GM21825 (cell line): ENCODE results near the gene NTNG1.

Experiments used
- ATAC-seq: cut with Tn5 transposase; IDR thresholded peaks from one replicate; pipeline ENCODE4 v1.9.1; 2021; ENCODE audit warnings: mild to moderate bottlenecking, moderate library complexity; ENCODE audit not compliant: unreplicated experiment

NTNG1 gene

DNA sequence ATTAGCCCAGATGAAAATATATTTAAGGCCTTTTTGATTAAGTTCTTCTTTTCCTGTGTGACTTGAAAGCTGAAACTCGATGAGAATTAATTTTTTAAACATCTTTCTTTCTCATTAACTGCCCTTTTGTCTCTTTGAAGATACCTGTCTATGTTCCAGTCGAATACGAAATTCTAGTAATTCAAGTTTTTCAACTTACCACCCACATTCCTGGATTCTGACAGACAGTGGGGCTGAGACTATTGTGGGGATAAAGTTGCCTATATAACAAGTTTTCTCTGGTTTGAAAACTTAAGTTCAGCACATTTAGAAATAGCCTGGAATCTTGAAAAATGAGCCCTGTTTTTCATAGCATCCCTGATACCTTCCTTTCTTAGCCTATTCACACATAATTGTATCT, 114.6 kb downstream of the NTNG1 start:
- ATAC-seq: no peak

DNA sequence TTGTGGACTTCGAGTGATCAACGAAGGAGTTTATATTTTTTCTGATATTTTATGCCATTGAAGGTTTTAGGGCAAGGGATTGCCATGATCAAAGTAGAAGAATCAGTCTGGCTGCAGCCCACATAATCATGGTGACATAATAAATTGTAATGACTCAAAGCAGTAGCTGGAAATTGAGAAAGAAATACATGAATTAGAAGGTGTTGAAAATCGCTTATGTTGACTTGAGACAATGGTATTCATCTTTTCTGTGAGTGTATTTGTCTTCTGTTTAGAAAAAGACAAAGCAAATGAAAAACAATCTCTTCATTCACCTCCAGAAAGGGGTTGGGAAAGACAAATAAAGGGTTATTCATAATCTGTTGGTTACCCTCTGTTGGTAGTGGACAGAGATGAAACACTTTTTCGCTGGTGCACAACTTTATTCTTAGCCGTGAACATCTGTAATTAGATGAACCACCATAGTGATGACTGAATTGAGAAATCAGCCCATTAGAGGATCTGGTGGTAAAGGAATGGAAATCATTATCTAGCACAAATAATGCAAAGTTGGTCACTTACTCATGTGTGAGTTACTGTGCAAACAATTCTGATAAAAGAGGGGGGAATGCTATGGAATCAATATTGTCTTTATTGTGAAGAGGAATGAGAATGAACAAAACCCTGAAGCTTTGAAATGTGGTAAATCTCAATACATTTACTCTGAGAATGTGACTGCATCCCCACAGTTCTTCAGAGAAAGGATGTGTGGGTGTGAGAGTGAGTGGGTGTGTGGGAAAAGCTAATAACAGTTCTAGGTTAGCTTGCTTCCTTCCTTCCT, 121.8 kb downstream of the NTNG1 start:
- ATAC-seq: no peak

DNA sequence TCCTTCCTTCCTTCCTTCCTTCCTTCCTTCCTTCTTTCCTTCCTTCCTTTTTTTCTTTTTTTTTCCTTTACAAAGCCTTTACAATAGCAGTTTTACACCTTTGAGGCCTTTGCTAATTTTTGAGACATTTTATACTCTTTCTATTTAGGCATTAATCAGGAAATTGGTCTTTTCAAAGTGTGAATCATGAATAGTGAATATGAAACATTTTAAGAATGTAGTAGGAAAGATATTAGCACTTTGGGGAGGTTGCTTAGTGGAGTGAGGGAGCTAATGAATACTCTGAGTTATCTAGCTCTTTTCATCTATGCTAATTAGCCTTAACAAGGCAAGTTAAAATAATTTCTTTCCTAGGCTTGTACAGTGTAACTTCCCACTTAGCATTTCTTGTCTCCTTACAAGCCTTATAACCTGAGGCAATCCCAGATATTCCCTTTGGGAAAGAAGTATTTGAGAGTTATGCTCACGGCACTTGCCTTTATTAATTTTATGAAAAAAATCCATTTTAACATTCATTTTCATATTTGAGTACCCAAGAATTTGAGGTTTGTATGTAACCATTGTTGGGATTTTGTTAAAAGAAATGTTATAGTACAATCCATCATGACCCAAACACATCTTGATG, 122.6 kb downstream of the NTNG1 start:
- no peak for ATAC-seq

DNA sequence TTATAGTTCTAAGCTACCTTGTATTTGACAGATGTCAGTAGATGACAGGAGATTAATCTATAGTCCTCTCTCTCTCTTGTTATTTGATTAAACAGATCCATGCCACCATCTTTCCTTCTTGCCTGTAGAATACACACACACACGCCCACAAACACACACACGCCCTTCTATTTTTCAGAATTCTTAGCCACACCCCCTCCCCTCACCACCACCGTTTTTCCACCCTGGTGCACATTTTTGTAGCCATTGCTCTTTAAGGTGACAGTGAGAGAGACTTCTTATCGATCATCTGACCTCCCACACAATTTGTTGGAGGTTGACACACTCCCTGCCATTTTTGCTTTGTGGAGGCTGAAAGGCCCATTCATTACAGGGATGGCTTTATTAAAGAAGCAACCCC, 123.2 kb downstream of the NTNG1 start:
- ATAC-seq: no peak

DNA sequence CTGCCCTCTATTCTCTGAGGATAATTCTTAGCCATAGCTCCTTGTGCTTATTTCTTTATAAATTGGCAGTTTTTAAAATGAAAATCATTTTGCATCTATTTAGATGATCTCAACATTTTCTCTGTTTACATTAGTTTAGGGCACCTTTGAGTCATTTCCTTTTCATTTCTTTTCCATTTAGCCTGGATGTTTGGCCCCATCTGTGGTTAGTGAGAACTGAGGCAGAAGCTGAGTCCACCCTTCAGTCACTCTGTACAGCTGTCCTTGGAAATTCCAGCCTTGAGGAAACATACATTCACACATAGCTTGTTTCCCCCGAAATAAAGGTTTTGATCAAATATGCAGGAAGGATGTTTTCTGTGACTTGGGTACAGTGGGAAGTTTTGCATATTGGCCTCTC, 123.7 kb downstream of the NTNG1 start:
- ATAC-seq: no peak

DNA sequence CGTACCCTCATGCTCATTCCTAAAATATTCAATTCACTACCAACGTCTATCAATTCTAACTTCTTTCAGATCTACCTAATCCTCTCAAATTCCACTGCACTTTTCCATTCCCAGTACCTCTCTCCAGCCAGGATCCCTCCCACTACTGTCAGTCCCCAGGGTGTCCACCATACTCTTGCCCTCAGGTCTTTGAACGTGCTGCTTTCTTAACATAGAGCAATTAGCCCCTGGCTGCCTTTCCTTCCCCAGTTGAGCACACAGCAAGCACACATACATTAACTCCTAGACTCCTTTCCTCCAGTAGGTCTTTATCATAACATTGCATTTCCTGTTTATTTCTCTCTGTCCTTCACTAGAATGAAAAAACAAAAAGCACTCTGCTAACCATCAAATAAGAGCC, 126.7 kb downstream of the NTNG1 start:
- ATAC-seq: no peak

DNA sequence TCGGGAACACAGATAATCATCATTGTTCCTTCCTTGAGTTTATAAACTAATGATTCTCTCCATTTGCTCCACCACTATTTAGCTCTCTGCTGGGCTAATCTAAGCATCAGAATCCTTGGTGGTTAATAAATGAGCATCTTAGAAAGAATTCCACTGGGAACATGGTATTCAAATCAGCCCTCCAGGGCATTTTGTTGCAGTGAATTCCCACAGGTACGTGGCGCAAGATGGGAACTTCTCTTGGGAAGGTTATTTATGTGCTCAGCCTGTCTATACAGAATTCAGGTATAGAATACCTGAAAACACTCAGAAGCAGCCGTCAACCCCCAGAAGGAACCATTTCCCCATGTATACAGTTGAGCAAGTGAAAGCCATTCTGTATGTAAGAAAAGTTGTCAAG, 131.5 kb downstream of the NTNG1 start:
- no peak for ATAC-seq

DNA sequence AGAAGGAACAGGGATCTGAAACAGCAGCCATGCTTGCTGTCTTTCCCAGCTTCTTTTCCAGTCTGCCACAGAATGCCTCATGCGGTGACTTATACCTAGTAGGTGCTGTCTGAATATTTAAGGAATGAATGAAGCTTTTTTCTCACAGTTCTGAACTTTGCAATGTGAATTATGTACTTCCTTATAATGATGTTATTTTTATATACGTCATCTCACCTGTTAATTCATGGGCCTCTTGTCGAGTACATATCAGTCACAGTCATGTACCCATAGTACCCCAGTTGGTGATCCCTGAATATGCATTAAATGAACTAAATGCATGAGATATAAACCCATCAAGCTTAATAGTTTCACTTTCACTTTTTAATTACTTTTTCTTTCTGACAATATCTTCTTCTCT, 132.7 kb downstream of the NTNG1 start:
- no peak for ATAC-seq

DNA sequence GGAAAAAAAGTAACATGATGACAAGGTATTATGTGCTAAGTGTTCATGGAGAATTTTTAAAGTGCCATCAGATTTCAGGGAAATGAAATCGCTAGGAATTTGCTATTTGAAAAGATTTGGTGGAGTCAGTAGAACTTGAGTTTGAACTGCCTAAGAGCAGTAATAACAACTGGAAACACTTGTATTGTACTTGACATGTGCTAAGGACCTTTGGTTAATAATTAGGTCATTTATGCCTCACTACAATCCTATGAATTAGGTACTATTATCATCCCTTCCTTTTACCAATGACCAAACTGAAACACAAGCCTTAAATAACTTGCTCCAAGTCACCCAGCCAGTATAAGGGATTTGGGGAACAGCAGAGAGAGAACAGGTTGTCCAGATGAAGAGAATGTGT, 133.4 kb downstream of the NTNG1 start:
- ATAC-seq: no peak

DNA sequence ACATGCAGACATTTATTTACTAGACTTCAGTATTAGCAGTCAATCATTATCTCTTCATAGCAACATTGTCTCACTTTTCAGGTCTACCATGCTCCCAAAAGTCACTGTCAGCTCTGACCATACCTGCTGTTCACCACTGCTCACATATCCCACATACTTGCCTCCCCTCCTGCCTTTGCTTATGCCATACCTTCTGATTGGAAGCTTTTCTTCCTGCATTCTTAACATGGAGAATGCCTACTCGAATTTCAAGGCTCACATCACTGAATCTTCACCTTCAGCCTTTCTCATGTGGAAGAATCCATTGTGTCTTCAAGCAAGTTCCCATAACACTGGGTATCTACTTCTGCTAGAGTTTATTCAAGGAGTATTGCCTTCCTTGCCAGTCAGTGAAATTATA, 135.4 kb downstream of the NTNG1 start:
- no peak for ATAC-seq

DNA sequence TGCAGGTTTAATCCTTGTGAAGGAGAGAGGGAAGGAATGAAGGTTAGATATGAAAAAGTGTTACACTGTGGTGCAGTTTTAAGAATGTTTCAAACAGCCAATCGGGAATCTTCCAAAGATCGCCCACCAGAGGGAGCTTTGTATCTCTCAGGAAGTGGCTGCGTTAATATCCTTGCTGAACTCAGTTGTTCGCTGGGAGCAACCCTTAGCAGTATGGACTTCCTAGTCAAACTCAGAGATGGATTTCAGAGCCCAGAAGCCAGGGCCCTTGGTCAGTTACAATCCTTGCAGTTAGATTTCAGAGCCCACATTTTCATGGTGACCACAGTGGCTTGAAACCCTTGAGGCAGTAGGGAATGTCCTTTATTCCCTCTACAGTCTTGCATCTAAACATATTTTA, 136.2 kb downstream of the NTNG1 start:
- no peak for ATAC-seq

DNA sequence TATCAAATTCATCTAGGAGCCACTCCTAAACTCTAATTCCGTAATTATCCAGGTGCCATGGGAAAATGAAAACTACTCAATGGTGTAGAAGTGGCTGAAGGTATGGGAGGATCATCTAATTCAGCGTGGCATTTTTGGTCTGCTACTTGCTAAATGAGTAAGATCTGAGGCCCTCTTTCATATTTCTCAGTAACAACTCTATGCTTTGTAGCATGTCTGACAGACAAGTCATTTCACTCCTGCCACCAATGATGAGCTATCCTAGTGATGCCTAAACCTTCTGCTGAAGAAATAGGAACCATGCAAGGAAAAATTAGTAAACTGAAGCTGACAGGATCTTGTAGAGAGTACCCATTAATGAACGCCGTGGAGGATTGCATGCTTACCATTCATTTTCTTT, 145.3 kb downstream of the NTNG1 start:
- ATAC-seq: no peak

DNA sequence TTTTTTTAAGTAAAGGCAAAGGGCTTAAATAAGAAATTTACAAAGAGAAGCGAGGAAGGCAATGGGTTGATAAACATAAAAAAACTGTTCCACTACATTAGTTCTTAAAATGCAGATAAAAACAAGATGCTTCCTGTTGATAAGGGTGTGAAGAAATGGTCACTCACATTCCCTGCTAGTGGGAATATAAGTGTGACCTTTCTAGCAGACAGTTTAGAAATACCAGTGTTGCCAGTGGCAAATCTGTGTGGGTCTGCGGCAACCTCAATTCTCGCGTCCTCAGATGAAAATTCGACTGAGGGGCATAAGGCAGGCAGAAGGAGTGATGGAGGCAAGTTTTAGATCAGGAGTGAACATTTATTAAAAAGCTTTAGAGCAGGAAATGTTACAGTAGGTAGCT, 151.1 kb downstream of the NTNG1 start:
- ATAC-seq: no peak

DNA sequence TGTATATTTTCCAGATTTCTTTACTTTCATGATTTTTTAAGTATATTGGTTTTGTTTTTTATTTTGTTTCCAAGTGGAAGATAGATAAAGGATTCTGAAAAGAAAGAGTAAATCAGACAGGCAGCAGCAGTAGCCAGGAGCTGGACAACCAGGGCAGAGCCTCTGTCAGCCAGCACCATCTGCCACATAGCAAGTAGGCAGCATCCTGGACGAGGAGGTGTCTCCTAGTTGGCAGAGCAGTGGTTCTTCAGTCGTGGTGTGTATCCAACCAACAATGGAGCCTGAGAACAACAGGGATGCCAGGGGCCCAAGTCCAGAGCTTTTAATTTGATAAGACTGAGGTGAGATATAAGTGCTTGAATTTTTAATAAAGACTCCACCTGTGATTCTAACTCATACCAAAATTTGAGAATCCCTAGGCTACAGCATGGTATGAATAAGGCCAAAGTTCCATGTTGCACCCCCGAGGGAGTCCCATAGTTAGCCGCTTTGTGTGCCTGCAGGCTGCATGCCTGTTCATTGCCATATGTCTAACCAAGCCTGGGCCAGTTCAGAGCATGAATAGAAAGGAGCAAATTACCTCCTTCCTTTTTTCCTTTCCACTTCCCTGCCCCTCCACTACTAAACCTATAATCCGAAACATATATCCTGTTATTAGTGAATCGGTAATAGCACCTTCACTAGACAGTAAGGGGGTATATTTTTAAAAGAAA, 153.2 kb downstream of the NTNG1 start:
- ATAC-seq: no peak

DNA sequence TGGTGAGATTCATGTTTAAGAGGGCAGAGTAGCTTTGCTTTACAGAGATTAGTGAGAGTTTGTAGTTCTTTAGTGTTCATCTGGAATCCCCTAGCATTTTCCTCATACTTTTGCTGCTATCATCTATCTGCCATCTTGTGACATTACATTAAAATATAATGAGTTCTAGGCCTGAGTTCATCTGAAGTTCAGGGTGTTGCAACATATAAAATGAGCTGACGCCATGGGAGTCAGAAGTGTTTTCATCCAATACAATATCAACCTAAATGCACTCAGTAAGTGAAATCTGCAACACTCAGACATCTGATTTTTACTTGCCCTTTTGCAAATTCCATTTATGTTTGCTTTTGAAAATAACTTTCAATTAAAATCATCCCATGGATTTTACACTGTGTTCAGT, 153.8 kb downstream of the NTNG1 start:
- ATAC-seq: no peak

DNA sequence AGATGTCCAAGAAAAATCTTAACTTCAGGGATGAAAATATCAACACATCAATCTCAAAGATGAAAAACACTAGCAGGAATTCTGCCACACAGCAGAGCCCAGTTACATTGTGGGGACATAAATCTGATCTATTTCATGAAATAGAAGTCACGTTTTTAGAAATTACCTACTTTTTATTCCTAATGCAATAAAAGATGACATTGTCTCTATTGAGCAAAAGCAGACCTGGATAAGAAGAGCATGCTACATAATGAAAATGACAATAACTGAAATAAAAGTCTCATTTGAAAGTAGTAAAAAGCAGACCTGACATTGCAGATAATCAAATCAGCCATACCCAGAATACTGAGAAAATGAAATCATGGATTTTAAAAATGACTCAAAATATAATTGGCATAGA, 156.8 kb downstream of the NTNG1 start:
- no peak for ATAC-seq

DNA sequence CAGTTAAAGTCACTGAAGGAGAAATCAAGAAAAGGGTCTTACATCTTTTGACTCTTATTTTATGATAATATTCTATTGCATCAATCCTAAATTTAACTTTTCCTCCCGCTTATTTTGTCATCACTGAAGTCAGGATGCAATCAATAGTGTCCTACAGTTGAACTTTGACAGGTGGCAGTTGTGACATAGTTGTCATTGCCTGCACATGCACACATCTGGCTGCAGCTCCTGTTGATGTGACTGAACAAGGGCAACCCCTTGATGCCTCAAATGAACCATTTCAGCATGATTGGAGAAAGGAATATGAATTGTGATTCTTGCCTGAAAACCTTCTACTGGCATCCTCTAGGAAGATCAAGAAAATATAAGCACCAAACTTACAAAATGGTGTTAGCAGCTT, 157.7 kb downstream of the NTNG1 start:
- ATAC-seq: no peak

DNA sequence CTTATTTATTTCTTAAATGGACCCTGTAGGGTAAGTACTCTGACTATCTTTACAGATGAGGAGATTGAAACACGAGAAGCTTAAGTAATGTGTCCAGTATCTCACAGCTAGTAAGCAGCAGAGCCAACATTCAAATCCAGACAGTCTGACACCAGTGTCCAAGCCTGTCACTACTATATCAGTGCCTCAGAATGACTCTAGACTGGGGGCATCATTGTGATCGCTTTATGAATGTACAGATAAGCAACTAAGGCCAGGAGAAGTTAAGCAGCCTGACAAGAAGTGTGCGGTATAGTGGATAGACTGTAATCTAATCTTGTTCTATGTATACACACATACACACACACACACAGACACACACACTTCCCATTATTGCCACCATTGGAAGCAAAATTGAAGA, 158.7 kb downstream of the NTNG1 start:
- ATAC-seq: no peak

DNA sequence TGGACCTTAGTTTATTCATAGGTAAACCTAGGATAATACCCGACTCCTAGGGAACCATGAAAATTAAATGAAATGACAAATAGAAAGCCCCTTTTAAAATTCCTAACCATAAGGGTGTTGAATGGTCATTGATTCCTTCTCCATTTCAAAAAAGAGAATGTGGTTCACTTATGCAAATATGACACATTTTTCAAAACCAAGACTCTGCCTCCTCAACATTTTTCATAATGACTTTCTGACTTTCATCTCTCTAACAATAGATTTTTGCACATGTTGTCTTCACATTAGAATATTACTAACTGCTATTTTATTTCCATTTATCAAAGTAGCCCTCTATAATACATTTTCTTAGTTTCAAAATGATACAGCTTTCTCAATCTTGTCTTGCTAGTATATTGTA, 169.1 kb downstream of the NTNG1 start:
- no peak for ATAC-seq

DNA sequence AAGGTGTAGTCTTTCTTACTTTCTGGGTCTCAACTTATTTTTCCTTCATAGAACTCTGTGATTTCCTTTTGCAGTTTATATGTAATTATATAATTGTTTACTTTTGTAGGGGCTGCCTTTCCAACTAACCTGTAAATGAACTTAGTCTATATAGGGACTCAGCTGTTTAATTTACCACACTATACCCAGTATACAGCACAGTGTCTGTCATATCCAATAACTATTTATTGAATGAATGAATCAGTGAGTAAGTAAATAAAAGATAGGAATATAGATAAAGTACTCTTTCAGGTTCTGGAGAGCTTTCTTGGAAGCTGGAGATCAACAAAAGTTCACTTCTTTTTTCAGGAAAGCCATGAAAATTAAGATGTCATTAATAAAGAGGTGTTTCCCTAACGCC, 174.8 kb downstream of the NTNG1 start:
- ATAC-seq: no peak

DNA sequence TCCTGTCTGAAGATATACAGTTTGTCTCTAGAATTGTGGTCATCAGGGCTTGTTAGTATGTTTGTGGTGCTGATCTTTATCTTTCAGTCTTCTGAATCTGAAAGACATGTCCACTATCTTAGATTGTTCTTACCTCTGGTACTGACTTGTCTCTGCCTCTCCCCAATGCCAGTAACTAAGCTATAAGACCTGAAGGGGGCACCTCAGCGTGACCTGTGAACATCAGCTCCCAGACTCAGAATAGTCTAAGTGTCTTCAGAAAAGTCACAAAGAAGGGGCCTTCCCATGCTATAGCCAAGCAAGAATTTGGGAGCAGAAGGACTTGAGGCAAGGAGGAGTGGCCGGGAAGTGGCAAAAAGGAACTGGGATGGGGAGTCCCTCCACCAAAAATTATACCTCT, 178.1 kb downstream of the NTNG1 start:
- ATAC-seq: no peak

DNA sequence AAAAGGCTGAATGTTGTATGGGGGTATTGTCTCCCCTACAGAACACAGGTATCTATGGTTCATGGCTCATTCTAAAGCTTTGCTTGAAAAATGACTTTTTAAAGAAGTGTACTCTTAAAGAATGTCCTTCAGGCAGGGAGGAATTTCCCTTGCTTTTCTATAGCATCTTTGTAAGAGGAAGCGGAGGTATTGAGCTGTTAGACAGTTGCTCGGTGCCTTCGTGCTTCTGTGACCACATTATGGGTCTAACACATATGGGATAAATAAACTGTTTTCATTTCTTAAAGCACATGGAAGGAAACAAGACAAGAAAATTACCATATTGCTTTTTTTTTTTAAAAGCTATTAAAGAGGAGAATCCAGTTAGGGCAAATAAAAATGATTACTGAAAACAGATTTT, 182.9 kb downstream of the NTNG1 start:
- no peak for ATAC-seq
